HG03565 (cell line): ENCODE results near the gene DNAJC1.
"Not testable (repeated sequence)": the region's sequence is repeated elsewhere in the genome, so short reads cannot be mapped to it uniquely, and the experiment has no call there.

Experiments
- ATAC-seq: cut with Tn5 transposase; IDR thresholded peaks from one replicate; pipeline ENCODE4 v1.9.1; 2021; ENCODE audit warnings: mild to moderate bottlenecking, moderate library complexity; ENCODE audit not compliant: unreplicated experiment

DNAJC1 gene

DNA sequence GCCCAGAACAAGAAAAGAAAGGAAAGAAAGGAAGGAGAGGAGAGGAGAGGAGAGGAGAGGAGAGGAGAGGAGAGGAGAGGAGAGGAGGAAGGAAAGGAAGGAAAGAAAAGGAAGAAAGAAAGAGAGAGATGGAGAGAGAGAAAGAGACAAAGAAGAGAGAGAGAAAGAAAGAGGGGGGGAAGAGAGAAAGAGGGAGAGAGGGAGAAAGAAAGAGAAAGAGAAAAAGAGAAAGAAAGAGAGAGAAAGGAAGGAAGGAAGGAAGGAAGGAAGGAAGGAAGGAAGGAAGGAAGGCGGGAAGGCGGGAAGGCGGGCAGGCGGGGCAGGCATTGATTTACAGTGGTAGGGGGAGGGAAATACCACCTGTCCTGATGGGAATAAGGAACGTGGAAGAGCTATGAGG lies 92.7 kb downstream of the DNAJC1 start:
- ATAC-seq = no peak

- ATAC-seq = no peak
Observed at GRCh38 chr10:21907436-21907835, 96.1 kb downstream of the DNAJC1 start.

- no peak for ATAC-seq
Observed at GRCh38 chr10:21904930-21905329, 98.6 kb downstream of the DNAJC1 start.

- no peak for ATAC-seq
Observed at GRCh38 chr10:21899736-21900135, 103.8 kb downstream of the DNAJC1 start.

- ATAC-seq = no peak
Observed at GRCh38 chr10:21895932-21896331, 107.6 kb downstream of the DNAJC1 start.

GRCh38 chr10:21894648-21895342 lies 108.7 kb downstream of the DNAJC1 start:
- ATAC-seq = no peak

- no peak for ATAC-seq
Observed at GRCh38 chr10:21891439-21891838, 112.1 kb downstream of the DNAJC1 start.

- ATAC-seq = no peak
Observed at GRCh38 chr10:21889477-21890275, 113.9 kb downstream of the DNAJC1 start.

- ATAC-seq = peak; percentile 92
Observed at GRCh38 chr10:21888959-21889358, 114.6 kb downstream of the DNAJC1 start.

DNA sequence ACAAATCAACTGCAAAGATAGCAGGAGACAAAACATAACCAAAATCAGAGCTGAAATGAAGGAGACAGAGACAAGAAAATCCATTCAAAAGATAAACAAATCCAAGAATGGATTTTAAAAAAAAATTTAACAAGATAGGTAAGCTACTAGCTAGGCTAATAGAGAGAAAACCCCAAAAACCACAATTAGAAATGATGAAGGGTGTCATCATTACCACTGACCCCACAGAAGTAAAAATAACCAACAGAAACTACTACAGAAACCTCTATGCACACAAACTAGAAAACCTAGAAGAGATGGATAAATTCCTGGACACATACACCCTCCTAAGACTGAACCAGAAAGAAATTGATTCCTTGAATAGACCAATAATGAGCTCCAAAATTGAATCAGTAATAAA lies 117.6 kb downstream of the DNAJC1 start:
- no peak for ATAC-seq

- no peak for ATAC-seq
Observed at GRCh38 chr10:21873198-21873597, 130.3 kb downstream of the DNAJC1 start.

- ATAC-seq = not testable (repeated sequence)
Observed at GRCh38 chr10:21872771-21873170, 130.8 kb downstream of the DNAJC1 start.

- ATAC-seq = no peak
Observed at GRCh38 chr10:21870849-21871248, 132.7 kb downstream of the DNAJC1 start.

DNA sequence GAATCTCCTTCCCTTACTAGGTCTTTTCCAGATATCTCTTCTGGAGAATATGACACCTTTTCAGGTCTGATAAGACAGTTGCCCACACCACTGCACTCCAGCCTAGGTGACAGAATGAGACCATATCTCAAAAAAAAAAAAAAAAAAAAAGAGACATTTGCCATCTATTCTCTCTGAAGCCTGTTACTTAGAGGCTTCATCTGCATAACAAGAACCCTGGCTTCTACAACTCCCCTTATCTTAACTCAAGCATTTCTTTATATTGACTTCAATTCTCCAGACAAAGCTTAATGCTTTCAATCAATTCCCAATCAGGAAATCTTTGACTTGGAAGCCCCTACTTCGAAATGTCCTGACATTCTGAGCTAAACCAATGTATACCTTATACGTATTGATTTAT lies 134.4 kb downstream of the DNAJC1 start:
- not testable (repeated sequence) for ATAC-seq

DNA sequence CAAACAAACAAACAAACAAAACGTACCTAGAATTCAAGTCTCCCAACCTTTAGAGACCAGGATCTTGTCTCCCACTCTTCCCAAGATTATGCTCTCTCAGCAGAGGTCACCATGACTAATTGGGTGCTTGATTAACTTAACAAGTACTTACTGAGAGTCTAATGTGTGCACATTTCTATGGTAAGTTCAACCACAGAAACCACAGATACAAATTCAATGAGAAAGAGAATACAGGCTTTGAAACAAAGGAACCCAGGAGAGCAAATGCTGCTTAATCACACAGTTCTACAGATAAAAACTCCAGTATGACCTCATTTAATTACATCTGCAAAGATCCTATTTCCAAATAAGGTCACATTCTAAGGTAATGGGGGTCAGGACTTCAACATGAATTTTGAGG lies 142.8 kb downstream of the DNAJC1 start:
- ATAC-seq = no peak

DNA sequence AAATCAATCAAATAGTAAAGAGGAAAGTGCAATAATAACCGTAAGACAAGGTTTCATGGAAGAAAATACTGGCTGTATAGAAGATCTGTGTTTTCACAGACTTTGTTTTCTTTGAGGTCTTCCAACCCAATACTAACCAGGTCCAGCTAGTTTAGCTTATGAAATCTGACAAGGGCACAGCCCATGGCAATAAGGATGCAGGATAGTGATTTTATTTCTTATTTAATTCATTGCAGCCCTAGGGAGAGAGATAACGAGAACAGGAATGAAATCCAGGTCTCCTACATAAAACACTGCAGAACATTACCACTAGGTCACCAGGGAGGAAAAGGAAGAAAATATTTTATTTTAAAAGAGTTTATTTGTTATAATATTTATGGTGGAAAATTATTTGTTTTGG lies 145.1 kb downstream of the DNAJC1 start:
- ATAC-seq = no peak

DNA sequence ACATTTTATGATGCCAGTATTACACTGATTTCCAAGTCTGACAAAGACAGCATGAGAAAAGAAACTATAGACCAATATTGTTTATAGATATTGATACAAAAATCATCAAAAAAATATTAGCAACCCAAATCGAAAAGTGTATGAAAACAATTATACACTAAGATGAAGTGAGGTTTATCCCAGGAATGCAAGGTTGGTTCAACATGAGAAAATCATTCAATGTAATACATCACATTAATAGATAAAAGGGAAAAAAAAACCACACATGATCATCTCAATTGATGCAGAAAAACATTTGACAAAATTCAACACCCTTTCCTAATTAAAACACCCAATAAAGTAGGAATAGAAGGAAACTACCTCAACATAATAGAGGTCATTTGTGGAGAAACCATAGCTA lies 153.9 kb downstream of the DNAJC1 start:
- no peak for ATAC-seq

- ATAC-seq = no peak
Observed at GRCh38 chr10:21843645-21844044, 159.9 kb downstream of the DNAJC1 start.

DNA sequence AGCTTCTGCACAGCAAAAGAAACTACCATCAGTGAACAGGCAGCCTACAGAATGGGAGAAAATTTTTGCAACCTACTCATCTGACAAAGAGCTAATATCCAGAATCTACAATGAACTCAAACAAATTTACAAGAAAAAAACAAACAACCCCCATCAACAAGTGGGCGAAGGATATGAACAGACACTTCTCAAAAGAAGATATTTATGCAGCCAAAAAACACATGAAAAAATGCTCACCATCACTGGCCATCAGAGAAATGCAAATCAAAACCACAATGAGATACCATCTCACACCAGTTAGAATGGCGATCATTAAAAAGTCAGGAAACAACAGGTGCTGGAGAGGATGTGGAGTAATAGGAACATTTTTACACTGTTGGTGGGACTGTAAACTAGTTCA lies 162.3 kb downstream of the DNAJC1 start:
- not testable (repeated sequence) for ATAC-seq

DNA sequence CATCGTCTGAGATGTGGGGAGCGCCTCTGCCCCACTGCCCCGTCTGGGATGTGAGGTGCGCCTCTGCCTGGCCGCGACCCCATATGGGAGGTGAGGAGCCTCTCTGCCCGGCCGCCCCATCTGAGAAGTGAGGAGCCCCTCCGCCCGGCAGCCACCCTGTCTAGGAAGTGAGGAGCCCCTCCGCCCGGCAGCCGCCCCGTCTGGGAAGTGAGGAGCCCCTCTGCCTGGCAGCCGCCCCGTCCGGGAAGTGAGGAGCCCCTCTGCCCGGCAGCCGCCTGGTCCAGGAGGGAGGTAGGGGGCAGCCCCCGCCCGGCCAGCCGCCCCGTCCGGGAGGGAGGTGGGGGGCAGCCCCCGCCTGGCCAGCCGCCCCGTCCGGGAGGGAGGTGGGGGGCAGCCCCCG lies 166.0 kb downstream of the DNAJC1 start:
- not testable (repeated sequence) for ATAC-seq

GRCh38 chr10:21834574-21834973 lies 169.0 kb downstream of the DNAJC1 start:
- not testable (repeated sequence) for ATAC-seq

GRCh38 chr10:21832821-21833130 lies 170.8 kb downstream of the DNAJC1 start:
- ATAC-seq = no peak
